ENCODE measurements around the gene NFAM1. TPM values are rescaled to one million over a fixed set of nuclear protein-coding genes. Genes with fewer than 3 reads are reported as not detected.

NFAM1 gene
- total and polyA plus RNA-seq, 7 donors: 0.08 to 1.1 (median 0.30) TPM

GRCh38 chr22:42334875-42335512 lies 97.2 kb downstream of the NFAM1 start:
- no peak for TF ChIP-seq CTCF (IDR thresholded peaks at IDR 0.05)
- H3K4me3 ChIP-seq: no peak overlapping the region
- ATAC-seq (no peak), DNase-seq (no peak)
- H3K36me3 ChIP-seq (ENCODE audit: insufficient read depth in 1 of 2, low read depth in 1 of 2): no peaks in the 10 kb centered on the region
- H3K9me3 ChIP-seq: no peaks in the 10 kb centered on the region
- 45 to 55% (median 47%) methylated on average over 11 of the region's 11 CpGs for WGBS, 3 donors
- intact Hi-C loops (cut with DNase I): no loop called here
- peaks cover 0 to 25% (median 8%) of the 10 kb centered on the region in 3 donors for H3K27me3 ChIP-seq (ENCODE audit: insufficient read depth in 3 of 3, low read length in 2 of 3)
- no peaks in the 10 kb centered on the region for H3K4me1 ChIP-seq
- H3K27ac ChIP-seq: no peak overlapping the region

DNA sequence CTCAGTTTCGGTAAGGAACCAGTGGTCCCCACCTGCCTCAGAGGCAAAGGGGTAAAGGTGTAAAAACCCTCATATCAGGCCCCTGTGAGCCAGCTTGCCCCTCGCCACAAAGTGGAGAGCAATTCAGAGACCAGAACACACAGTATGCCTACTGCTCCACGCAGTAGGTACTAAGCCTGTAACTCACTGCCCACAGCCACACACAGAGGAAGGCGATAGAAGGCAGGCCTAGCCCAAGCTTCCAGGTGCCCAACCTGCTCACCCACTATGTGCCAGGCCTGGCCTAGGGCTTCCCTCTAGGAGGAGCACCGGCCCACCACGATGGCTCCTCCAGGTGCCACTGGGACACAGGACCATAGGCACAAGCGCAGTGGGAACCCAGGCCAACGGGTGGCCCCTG lies 98.7 kb downstream of the NFAM1 start:
- Histone ChIP-seq H3K9me3 (no peaks in the 10 kb centered on the region), H3K27ac (no peak overlapping the region), H3K4me3 (no peak overlapping the region), H3K27me3 (ENCODE audit: insufficient read depth in 3 of 3, low read length in 2 of 3) (peaks cover 0 to 20% (median 2%) of the 10 kb centered on the region in 3 donors), H3K36me3 (ENCODE audit: insufficient read depth in 1 of 2, low read depth in 1 of 2) (no peaks in the 10 kb centered on the region), H3K4me1 (no peaks in the 10 kb centered on the region)
- TF ChIP-seq CTCF (IDR thresholded peaks at IDR 0.05): no peak
- WGBS, 3 donors: 91 to 94% (median 92%) methylated on average over 8 of the region's 8 CpGs
- ATAC-seq (no peak), DNase-seq (no peak)
- intact Hi-C loops (cut with DNase I): no loop called here

DNA sequence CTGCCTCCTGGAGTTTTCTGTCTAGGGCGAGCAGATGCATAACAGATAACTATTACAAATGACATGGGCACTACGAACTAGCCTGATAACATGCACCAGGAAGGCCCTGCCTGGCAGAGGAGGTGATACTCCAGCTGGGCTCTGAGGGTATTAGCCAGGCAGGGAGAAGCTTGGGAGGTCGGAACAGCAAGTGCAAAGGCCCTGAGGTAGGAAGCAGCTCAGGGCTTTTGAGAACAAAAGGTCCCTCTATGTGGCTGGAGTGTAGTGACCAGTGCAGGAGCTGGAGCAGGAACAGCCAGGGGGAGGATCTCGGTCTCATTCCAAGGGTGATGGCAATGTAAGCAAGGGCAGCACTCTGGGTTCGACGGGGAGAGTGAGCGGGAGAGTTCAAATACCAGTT lies 100.1 kb downstream of the NFAM1 start:
- Histone ChIP-seq H3K9me3 (no peaks in the 10 kb centered on the region), H3K27me3 (ENCODE audit: insufficient read depth in 3 of 3, low read length in 2 of 3) (peaks cover 0 to 20% (median 2%) of the 10 kb centered on the region in 3 donors), H3K36me3 (ENCODE audit: insufficient read depth in 1 of 2, low read depth in 1 of 2) (no peaks in the 10 kb centered on the region), H3K27ac (no peak overlapping the region), H3K4me1 (no peaks in the 10 kb centered on the region), H3K4me3 (no peak overlapping the region)
- intact Hi-C loops (cut with DNase I): no loop called here
- DNase-seq: no peak
- no peak for TF ChIP-seq CTCF (IDR thresholded peaks at IDR 0.05)
- no peak for ATAC-seq
- WGBS, 3 donors: 77 to 83% (median 79%) methylated on average over 7 of the region's 7 CpGs

DNA sequence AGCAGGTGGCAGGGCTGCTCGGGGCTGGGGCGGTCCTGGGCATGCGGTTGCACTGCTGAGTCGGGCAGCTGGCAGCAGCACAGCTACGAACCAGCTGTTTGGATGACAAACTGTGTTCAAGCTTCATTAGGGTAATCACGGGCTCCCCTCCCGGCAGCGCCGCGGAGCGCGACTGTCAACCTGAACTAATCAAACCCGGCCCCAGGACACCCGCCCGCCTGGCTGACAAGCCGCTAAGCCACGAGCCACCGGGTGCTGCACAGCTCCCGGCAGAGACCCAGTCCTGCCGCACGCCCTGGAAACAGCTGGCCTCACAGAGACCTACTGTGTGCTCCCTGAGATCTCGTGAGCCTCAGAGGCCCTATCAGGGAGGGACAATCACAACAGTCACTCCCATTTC lies 101.2 kb downstream of the NFAM1 start:
- intact Hi-C loops (cut with DNase I): no loop called here
- Histone ChIP-seq H3K27me3 (ENCODE audit: insufficient read depth in 3 of 3, low read length in 2 of 3) (peaks cover 0 to 20% (median 2%) of the 10 kb centered on the region in 3 donors), H3K9me3 (no peaks in the 10 kb centered on the region), H3K36me3 (ENCODE audit: insufficient read depth in 1 of 2, low read depth in 1 of 2) (no peaks in the 10 kb centered on the region), H3K4me1 (no peaks in the 10 kb centered on the region), H3K27ac (no peak overlapping the region), H3K4me3 (no peak overlapping the region)
- 22 to 43% (median 27%) methylated on average over 20 to 22 of the region's 22 CpGs for WGBS, 3 donors
- DNase-seq: no peak
- ATAC-seq: peak; percentile 16 to 44 (median 24)
- TF ChIP-seq CTCF (IDR thresholded peaks at IDR 0.05): no peak

Other genes starting within 250 kb of the NFAM1 start
- 10 to 100 TPM; 10.1 to 14.9 (median 12.1) TPM for gene TCF20, start 161.8 kb downstream of the NFAM1 start, total RNA-seq
- gene TCF20, start 161.8 kb downstream of the NFAM1 start, polyA plus RNA-seq: 1 to 10 TPM; 3.2 to 9.5 (median 5.5) TPM
- gene RRP7A, start 87.4 kb upstream of the NFAM1 start, total RNA-seq: 10 to 100 TPM; 31.8 to 34.1 (median 32.3) TPM
- gene RRP7A, start 87.4 kb upstream of the NFAM1 start, polyA plus RNA-seq: 10 to 100 TPM in 2 of 3 donors, 1 to 10 TPM in 1; 5.7 to 34.8 (median 23.7) TPM
- gene SERHL2, start 121.6 kb upstream of the NFAM1 start, total RNA-seq: 1 to 10 TPM in 2 of 4 donors, under 1 TPM in 2; 0.82 to 1.6 (median 0.97) TPM
- 1 to 10 TPM in 2 of 3 donors, under 1 TPM in 1; 0.96 to 1.5 (median 1.1) TPM for gene SERHL2, start 121.6 kb upstream of the NFAM1 start, polyA plus RNA-seq
- 10 to 100 TPM; 30.6 to 47.1 (median 34.9) TPM for gene POLDIP3, start 182.5 kb upstream of the NFAM1 start, total RNA-seq
- gene POLDIP3, start 182.5 kb upstream of the NFAM1 start, polyA plus RNA-seq: 10 to 100 TPM; 25.0 to 33.7 (median 26.5) TPM
- under 1 TPM in 3 of 4 donors, not detected in 1; 0.50 to 0.57 (median 0.55) TPM for gene ATP5MGL, start 208.2 kb upstream of the NFAM1 start, total RNA-seq
- gene ATP5MGL, start 208.2 kb upstream of the NFAM1 start, polyA plus RNA-seq: under 1 TPM in 1 of 3 donors, not detected in 2; 0.04 TPM
- 100 to 1,000 TPM; 120 to 208 (median 176) TPM for gene CYB5R3, start 217.0 kb upstream of the NFAM1 start, total RNA-seq
- 100 to 1,000 TPM; 130 to 230 (median 162) TPM for gene CYB5R3, start 217.0 kb upstream of the NFAM1 start, polyA plus RNA-seq